SU-DHL-6 (cell line): ENCODE data around the gene EDARADD.

ENCODE experiments used
- EZH2phosphoT487 ChIP-seq: fragments of 200-600 bp; sonication (generic), shearing (Covaris generic); conservative IDR thresholded peaks from 2 replicates; pipeline ENCODE4 v1.6.1; 2018; ENCODE audit warnings: mild to moderate bottlenecking, antibody characterized with exemption, low read length, moderate library complexity, mixed read lengths
- TF ChIP-seq, protein P1 (sequence below): fragments of 200-600 bp; sonication (generic); IDR thresholded peaks from one replicate; pipeline ENCODE4 v1.5.1; 2017; ENCODE audit warnings: antibody characterized with exemption, mild to moderate bottlenecking, low read length, moderate library complexity; ENCODE audit not compliant: insufficient read depth, poor library complexity, severe bottlenecking

DNA sequence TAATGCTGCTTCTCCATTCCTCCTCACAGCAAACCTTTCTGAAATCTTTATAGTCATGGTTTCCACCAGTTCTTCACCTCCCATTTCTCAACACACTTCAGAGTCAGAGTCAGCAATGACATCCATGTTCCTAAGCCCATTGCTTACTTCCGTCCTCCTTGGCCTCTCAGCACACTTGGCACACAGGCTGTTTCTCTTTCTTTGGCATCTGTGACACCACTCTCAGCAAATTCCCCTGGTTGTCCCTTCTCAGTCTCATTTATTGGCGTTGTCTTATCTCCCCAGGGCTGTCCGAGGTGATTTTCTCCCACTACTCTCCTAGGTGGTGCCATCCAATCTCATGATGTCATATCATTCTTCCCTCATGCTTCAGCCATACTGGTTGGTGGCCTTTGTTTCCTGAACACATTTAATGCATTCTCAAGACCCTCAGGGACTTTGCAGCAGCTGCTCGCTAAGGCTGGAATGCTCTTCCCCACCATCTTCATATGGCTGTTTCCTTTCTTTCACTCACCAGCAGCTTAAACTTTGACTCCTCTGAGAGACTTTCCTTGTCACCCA is 126.4 kb downstream of the EDARADD start:
- no peak for TF ChIP-seq EZH2phosphoT487
- TF ChIP-seq, protein P1, sequence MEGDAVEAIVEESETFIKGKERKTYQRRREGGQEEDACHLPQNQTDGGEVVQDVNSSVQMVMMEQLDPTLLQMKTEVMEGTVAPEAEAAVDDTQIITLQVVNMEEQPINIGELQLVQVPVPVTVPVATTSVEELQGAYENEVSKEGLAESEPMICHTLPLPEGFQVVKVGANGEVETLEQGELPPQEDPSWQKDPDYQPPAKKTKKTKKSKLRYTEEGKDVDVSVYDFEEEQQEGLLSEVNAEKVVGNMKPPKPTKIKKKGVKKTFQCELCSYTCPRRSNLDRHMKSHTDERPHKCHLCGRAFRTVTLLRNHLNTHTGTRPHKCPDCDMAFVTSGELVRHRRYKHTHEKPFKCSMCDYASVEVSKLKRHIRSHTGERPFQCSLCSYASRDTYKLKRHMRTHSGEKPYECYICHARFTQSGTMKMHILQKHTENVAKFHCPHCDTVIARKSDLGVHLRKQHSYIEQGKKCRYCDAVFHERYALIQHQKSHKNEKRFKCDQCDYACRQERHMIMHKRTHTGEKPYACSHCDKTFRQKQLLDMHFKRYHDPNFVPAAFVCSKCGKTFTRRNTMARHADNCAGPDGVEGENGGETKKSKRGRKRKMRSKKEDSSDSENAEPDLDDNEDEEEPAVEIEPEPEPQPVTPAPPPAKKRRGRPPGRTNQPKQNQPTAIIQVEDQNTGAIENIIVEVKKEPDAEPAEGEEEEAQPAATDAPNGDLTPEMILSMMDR = no peak
